ENCODE data around the gene HES4. TPM values are rescaled to one million over a fixed set of nuclear protein-coding genes. Genes with fewer than 3 reads are reported as not detected.

Gene HES4
- total RNA-seq, 1 experiment from 2014 or later = 35.5 TPM

DNA sequence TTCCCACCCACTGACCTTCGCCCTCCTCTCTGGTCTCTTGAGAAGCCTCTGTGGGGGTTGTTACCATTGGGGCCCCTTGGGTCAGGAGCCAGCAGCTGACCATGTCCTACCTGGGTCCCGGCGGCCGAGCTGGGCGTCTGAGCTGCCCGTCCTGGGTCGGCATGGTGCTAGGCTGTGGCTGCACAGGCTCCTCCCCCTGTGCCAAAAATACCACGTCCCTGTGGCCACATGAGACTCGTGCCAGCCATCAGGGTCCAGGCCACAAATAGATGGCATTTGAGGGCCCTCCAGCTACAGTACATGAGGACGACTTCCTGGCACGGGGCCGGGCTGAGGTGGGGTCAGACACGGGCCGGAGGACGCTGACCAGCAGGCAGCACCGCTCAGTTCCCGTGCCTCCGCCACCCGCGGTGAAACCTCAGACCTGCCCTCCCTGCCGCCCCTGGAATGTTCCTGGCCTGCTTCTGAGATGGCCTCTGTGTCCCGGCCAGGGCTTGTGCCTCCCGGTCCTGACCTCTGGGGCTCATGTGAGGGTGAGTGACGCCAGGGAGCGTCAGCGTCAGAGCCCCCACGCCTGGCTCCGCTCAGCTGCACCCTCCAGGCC, 17.8 kb downstream of the HES4 start, which contains the start of gene PERM1:
Gene PERM1 (minus strand): TSS at position 139 of the 604 bp plus-strand sequence. CDS start 1,064 bp downstream, outside the sequence.
- Mint-ChIP-seq H3K27ac (ENCODE audit: unreplicated experiment) (no peak within 1 kb of the TSS), H3K9me3 (ENCODE audit: low read depth, unreplicated experiment) (no peaks in the 10 kb centered on the region), H3K36me3 (ENCODE audit: insufficient read depth, unreplicated experiment) (peaks cover 7% of the 10 kb centered on the region), H3K4me3 (ENCODE audit: low read depth, unreplicated experiment) (no peak within 1 kb of the TSS), H3K27me3 (ENCODE audit: unreplicated experiment) (peaks cover 47% of the 10 kb centered on the region), H3K4me1 (ENCODE audit: low read depth, unreplicated experiment) (peaks cover 7% of the 10 kb centered on the region)
- CTCF ChIA-PET = interaction anchor here (2.9 kb wide), 1 partner anchor 82 kb away, joined by 9 read pairs; no protein-coding TSS in a partner anchor
- intact Hi-C loops (cut with micrococcal nuclease; ENCODE audit: unreplicated experiment) = no loop called here
- no TSS peak for BruUV-seq (replicated peaks)
- TF ChIP-seq, protein P1, sequence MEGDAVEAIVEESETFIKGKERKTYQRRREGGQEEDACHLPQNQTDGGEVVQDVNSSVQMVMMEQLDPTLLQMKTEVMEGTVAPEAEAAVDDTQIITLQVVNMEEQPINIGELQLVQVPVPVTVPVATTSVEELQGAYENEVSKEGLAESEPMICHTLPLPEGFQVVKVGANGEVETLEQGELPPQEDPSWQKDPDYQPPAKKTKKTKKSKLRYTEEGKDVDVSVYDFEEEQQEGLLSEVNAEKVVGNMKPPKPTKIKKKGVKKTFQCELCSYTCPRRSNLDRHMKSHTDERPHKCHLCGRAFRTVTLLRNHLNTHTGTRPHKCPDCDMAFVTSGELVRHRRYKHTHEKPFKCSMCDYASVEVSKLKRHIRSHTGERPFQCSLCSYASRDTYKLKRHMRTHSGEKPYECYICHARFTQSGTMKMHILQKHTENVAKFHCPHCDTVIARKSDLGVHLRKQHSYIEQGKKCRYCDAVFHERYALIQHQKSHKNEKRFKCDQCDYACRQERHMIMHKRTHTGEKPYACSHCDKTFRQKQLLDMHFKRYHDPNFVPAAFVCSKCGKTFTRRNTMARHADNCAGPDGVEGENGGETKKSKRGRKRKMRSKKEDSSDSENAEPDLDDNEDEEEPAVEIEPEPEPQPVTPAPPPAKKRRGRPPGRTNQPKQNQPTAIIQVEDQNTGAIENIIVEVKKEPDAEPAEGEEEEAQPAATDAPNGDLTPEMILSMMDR (IDR thresholded peaks at IDR 0.05; ENCODE audit: unreplicated experiment) = no peak
- no peak for DNase-seq

DNA sequence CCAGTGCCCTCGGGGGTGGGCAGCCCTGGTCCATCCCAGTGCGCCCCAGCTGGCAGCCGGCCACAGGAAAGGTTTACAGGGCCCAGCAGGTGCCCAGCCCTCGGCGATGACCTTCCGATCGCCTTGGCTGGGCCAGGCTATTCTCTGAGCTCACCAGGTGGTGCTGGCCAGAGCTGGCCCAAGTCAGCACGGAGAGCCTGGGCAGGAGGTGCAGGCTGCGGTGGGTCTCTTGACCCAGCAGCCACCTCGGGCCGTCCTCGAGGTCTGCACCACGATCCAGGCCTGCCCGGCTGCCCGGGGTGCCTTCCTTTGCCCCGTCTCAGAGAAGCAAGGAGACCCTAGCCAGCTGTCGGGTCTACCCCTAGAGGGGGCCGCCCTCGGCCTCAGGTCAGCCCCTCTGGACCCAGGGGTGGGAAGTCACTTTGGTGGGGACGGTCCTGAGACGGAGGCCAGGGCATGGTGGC, 18.4 kb downstream of the HES4 start:
- H3K4me1 Mint-ChIP-seq (ENCODE audit: low read depth, unreplicated experiment) = peaks cover 7% of the 10 kb centered on the region
- TF ChIP-seq, protein P1 (IDR thresholded peaks at IDR 0.05; ENCODE audit: unreplicated experiment) = no peak
- no peak for DNase-seq
- CTCF ChIA-PET = no interaction called here
- peaks cover 7% of the 10 kb centered on the region for H3K36me3 Mint-ChIP-seq (ENCODE audit: insufficient read depth, unreplicated experiment)
- no TSS peak for BruUV-seq (replicated peaks)
- no peaks in the 10 kb centered on the region for H3K9me3 Mint-ChIP-seq (ENCODE audit: low read depth, unreplicated experiment)
- intact Hi-C loops (cut with micrococcal nuclease; ENCODE audit: unreplicated experiment) = no loop called here
- H3K27ac Mint-ChIP-seq (ENCODE audit: unreplicated experiment) = no peak overlapping the region
- peaks cover 47% of the 10 kb centered on the region for H3K27me3 Mint-ChIP-seq (ENCODE audit: unreplicated experiment)
- H3K4me3 Mint-ChIP-seq (ENCODE audit: low read depth, unreplicated experiment) = no peak overlapping the region

DNA sequence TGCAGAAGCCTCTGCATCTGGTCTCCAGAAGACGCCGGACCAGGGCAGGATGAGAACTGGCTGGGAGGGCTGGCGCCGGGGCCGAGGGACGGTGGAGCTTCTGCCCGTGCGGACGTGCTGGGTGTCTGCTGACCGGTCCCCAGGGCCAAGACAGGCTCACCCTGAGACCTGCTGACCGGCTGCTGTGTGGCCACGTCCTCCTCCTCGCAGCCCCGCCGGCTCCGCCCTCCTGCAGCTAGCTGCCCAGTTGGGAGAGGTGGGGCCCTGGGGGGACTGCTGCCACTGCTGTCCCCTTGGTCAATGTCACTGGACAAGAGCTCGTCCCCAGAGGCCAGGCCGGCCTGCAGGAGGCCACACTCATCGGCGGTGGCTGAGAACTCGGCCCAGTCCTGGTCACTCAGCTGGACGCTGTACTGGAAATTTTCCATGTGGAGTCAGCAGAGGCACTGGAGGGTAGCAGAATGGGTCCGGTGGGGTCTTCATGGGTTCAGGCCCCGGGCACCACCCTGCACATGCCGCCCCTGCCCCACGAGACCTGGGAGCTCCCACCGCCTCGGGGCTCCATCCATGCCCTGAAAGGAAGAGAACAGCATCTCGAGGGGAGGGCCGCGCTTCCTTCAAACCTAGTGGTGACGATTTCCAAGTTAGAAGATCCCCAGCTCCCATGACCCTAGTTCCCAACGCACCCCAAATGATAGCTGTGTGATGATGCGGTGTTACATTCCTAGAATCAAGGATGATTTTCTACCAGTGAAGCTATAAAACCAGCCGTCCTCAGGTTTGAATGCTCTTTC, 19.1 kb downstream of the HES4 start:
- no peak overlapping the region for H3K4me3 Mint-ChIP-seq (ENCODE audit: low read depth, unreplicated experiment)
- no peaks in the 10 kb centered on the region for H3K9me3 Mint-ChIP-seq (ENCODE audit: low read depth, unreplicated experiment)
- TF ChIP-seq, protein P1 (IDR thresholded peaks at IDR 0.05; ENCODE audit: unreplicated experiment) = no peak
- no peak overlapping the region for H3K27ac Mint-ChIP-seq (ENCODE audit: unreplicated experiment)
- H3K36me3 Mint-ChIP-seq (ENCODE audit: insufficient read depth, unreplicated experiment) = peaks cover 13% of the 10 kb centered on the region
- peaks cover 12% of the 10 kb centered on the region for H3K4me1 Mint-ChIP-seq (ENCODE audit: low read depth, unreplicated experiment)
- H3K27me3 Mint-ChIP-seq (ENCODE audit: unreplicated experiment) = peaks cover 42% of the 10 kb centered on the region
- CTCF ChIA-PET = interaction anchor here (0.7 kb wide), 1 partner anchor 21 kb away, joined by 4 read pairs; no protein-coding TSS in a partner anchor
- no peak for DNase-seq
- intact Hi-C loops (cut with micrococcal nuclease; ENCODE audit: unreplicated experiment) = no loop called here
- BruUV-seq (replicated peaks) = no TSS peak

DNA sequence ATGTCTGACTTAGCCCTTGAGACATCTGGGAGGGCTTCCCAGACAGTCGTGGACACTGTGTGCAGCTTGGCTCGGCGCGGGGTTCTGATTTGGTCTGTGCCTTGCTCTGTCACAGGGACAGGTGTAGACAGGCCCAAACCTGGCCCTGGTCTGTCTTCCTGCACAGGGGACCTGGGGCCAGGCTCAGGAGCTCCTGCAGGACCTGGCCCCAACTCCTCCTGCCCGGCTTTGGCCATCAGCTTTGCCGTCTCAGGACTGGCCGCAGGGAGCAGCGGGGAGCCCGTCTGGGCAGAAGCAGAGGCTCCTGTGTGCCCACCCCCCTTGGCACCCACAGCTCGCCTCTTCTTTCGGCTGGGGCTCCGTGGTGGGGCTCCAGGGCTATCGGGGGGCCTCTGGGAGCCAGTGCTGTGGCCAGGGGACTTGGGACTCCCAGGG, 19.7 kb downstream of the HES4 start:
- TF ChIP-seq, protein P1 (IDR thresholded peaks at IDR 0.05; ENCODE audit: unreplicated experiment) = no peak
- no peak overlapping the region for H3K27ac Mint-ChIP-seq (ENCODE audit: unreplicated experiment)
- no peak for DNase-seq
- no TSS peak for BruUV-seq (replicated peaks)
- peaks cover 19% of the 10 kb centered on the region for H3K36me3 Mint-ChIP-seq (ENCODE audit: insufficient read depth, unreplicated experiment)
- peaks cover 36% of the 10 kb centered on the region for H3K27me3 Mint-ChIP-seq (ENCODE audit: unreplicated experiment)
- intact Hi-C loops (cut with micrococcal nuclease; ENCODE audit: unreplicated experiment) = no loop called here
- H3K4me1 Mint-ChIP-seq (ENCODE audit: low read depth, unreplicated experiment) = peaks cover 18% of the 10 kb centered on the region
- no peaks in the 10 kb centered on the region for H3K9me3 Mint-ChIP-seq (ENCODE audit: low read depth, unreplicated experiment)
- no peak overlapping the region for H3K4me3 Mint-ChIP-seq (ENCODE audit: low read depth, unreplicated experiment)
- CTCF ChIA-PET = interaction anchor here (0.7 kb wide), 1 partner anchor 22 kb away, joined by 4 read pairs; no protein-coding TSS in a partner anchor
